ENCODE data around the gene CPS1. TPM values are rescaled to one million over a fixed set of nuclear protein-coding genes. Genes with fewer than 3 reads are reported as not detected.

The CPS1 gene
- total RNA-seq, 2 donors from 2014 or later = 12.5 to 31.2 TPM

GRCh38 chr2:210551001-210551400 lies 5.4 kb upstream of the CPS1 start:
- Mint-ChIP-seq H3K9me3 (no peaks in the 10 kb centered on the region), H3K27me3 (ENCODE audit: insufficient read depth) (peaks cover 2% of the 10 kb centered on the region), H3K4me1 (peaks cover 7% of the 10 kb centered on the region), H3K27ac (no peak overlapping the region), H3K4me3 (no peak overlapping the region), H3K36me3 (ENCODE audit: low read depth) (no peaks in the 10 kb centered on the region)
- WGBS, 2 experiments (ENCODE audit: insufficient coverage in 1 of 2, insufficient read length in 1 of 2) = 86 to 87% methylated on average over 2 of the region's 2 CpGs
- H3K27me3 ChIP-seq (ENCODE audit: control insufficient read depth, insufficient read depth, low read length, poor library complexity, severe bottlenecking) = no peaks in the 10 kb centered on the region
- no peak overlapping the region for H3K9ac ChIP-seq (ENCODE audit: extremely low read depth, low read length, poor library complexity, severe bottlenecking)
- DNase-seq = no peak
- H3K27ac ChIP-seq (ENCODE audit: low read depth, low read length) = no peak overlapping the region
- H3K4me3 ChIP-seq (ENCODE audit: low read length) = no peak overlapping the region
- no peaks in the 10 kb centered on the region for H3K36me3 ChIP-seq (ENCODE audit: control insufficient read depth, insufficient read depth, low read length)
- H3K9me3 ChIP-seq (ENCODE audit: control insufficient read depth, low read length) = no peaks in the 10 kb centered on the region
- H3K4me1 ChIP-seq (ENCODE audit: control insufficient read depth, insufficient read depth, low read length) = no peaks in the 10 kb centered on the region
- TF ChIP-seq CTCF (conservative IDR thresholded peaks at IDR 0.05) = no peak

GRCh38 chr2:210553373-210553772 lies 3.0 kb upstream of the CPS1 start:
- H3K4me1 Mint-ChIP-seq = peaks cover 9% of the 10 kb centered on the region
- H3K36me3 Mint-ChIP-seq (ENCODE audit: low read depth) = no peaks in the 10 kb centered on the region
- Histone ChIP-seq H3K27ac (ENCODE audit: low read depth, low read length) (no peak overlapping the region), H3K36me3 (ENCODE audit: control insufficient read depth, insufficient read depth, low read length) (no peaks in the 10 kb centered on the region), H3K9me3 (ENCODE audit: control insufficient read depth, low read length) (no peaks in the 10 kb centered on the region), H3K4me3 (ENCODE audit: low read length) (no peak overlapping the region), H3K27me3 (ENCODE audit: control insufficient read depth, insufficient read depth, low read length, poor library complexity, severe bottlenecking) (no peaks in the 10 kb centered on the region), H3K9ac (ENCODE audit: extremely low read depth, low read length, poor library complexity, severe bottlenecking) (no peak overlapping the region), H3K4me1 (ENCODE audit: control insufficient read depth, insufficient read depth, low read length) (no peaks in the 10 kb centered on the region)
- H3K9me3 Mint-ChIP-seq = no peaks in the 10 kb centered on the region
- peaks cover 2% of the 10 kb centered on the region for H3K27me3 Mint-ChIP-seq (ENCODE audit: insufficient read depth)
- TF ChIP-seq CTCF (conservative IDR thresholded peaks at IDR 0.05) = no peak
- no peak for DNase-seq
- H3K4me3 Mint-ChIP-seq = no peak overlapping the region
- no peak overlapping the region for H3K27ac Mint-ChIP-seq
- WGBS, 2 experiments (ENCODE audit: insufficient coverage in 1 of 2, insufficient read length in 1 of 2) = 72% methylated on average over 1 of the region's 1 CpG; no CpG with 5 or more reads in 1 of the 2 experiments

- Mint-ChIP-seq H3K27ac (no peak overlapping the region), H3K4me1 (peaks cover 3% of the 10 kb centered on the region), H3K36me3 (ENCODE audit: low read depth) (no peaks in the 10 kb centered on the region), H3K9me3 (no peaks in the 10 kb centered on the region), H3K27me3 (ENCODE audit: insufficient read depth) (peaks cover 2% of the 10 kb centered on the region), H3K4me3 (no peak overlapping the region)
- no peaks in the 10 kb centered on the region for H3K36me3 ChIP-seq (ENCODE audit: control insufficient read depth, insufficient read depth, low read length)
- H3K9me3 ChIP-seq (ENCODE audit: control insufficient read depth, low read length) = no peaks in the 10 kb centered on the region
- no peaks in the 10 kb centered on the region for H3K27me3 ChIP-seq (ENCODE audit: control insufficient read depth, insufficient read depth, low read length, poor library complexity, severe bottlenecking)
- DNase-seq = no peak
- no peak overlapping the region for H3K9ac ChIP-seq (ENCODE audit: extremely low read depth, low read length, poor library complexity, severe bottlenecking)
- H3K4me3 ChIP-seq (ENCODE audit: low read length) = no peak overlapping the region
- H3K27ac ChIP-seq (ENCODE audit: low read depth, low read length) = no peak overlapping the region
- no peak for TF ChIP-seq CTCF (conservative IDR thresholded peaks at IDR 0.05)
- no peaks in the 10 kb centered on the region for H3K4me1 ChIP-seq (ENCODE audit: control insufficient read depth, insufficient read depth, low read length)
Observed at GRCh38 chr2:210555555-210555954, 844 bp upstream of the CPS1 start.

Measured in endodermal cell (in vitro differentiated cells).